Fibroblast of the aortic adventitia (primary cell): Measurements from ENCODE around the gene DRC1. TPM values are rescaled to one million over a fixed set of nuclear protein-coding genes. Genes with fewer than 3 reads are reported as not detected.
A peak's percentile ranks its signal among the peaks of the same experiment; 100 is the strongest.
"Not testable (repeated sequence)": the region's sequence is repeated elsewhere in the genome, so short reads cannot be mapped to it uniquely, and the experiment has no call there.

Source experiments
- DNase-seq: peaks from one replicate; pipeline ENCODE4 v3.0.0-alpha.2; 2010; ENCODE audit warnings: low read depth
- H3K4me3 ChIP-seq: 2 replicates; pipeline ENCODE4 v1.5.1; 2011; ENCODE audit warnings: low read depth, mild to moderate bottlenecking, control low read depth, low read length, moderate library complexity
- CTCF ChIP-seq: IDR thresholded peaks from 2 replicates; pipeline ENCODE4 v1.5.1; 2011; ENCODE audit warnings: mild to moderate bottlenecking, low read length, control low read depth, inconsistent platforms; ENCODE audit not compliant: insufficient read depth
- total RNA-seq: library from RNA; depleted of rRNA; stranded (reverse); fragments of >200 nt; gene quantifications from 2 replicates; pipeline ENCODE4 v1.2.3, GENCODE V29; 2012; ENCODE audit warnings: low replicate concordance

Gene DRC1
- total RNA-seq, 1 donor, result not detected

GRCh38 chr2:26363323-26363722, 38.4 kb upstream of the DRC1 start:
- no peak overlapping the region for H3K4me3 ChIP-seq
- DNase-seq, result peak; percentile 51
- no peak for TF ChIP-seq CTCF

GRCh38 chr2:26363958-26364357, 37.8 kb upstream of the DRC1 start:
- H3K4me3 ChIP-seq, result no peak overlapping the region
- DNase-seq, result no peak
- no peak for TF ChIP-seq CTCF

- no peak for DNase-seq
- H3K4me3 ChIP-seq, result no peak overlapping the region
- TF ChIP-seq CTCF, result no peak
Observed at GRCh38 chr2:26364669-26365068, 37.1 kb upstream of the DRC1 start.

- no peak overlapping the region for H3K4me3 ChIP-seq
- no peak for DNase-seq
- TF ChIP-seq CTCF, result no peak
Observed at GRCh38 chr2:26366957-26367356, 34.8 kb upstream of the DRC1 start.

- not testable (repeated sequence) for H3K4me3 ChIP-seq, DNase-seq
Observed at GRCh38 chr2:26369664-26370063, 32.1 kb upstream of the DRC1 start.

- not testable (repeated sequence) for H3K4me3 ChIP-seq, DNase-seq
Observed at GRCh38 chr2:26370909-26371308, 30.8 kb upstream of the DRC1 start.

GRCh38 chr2:26376799-26377198, 24.9 kb upstream of the DRC1 start:
- no peak for TF ChIP-seq CTCF
- no peak for DNase-seq
- no peak overlapping the region for H3K4me3 ChIP-seq

GRCh38 chr2:26380281-26380680, 21.4 kb upstream of the DRC1 start:
- DNase-seq, result no peak
- no peak overlapping the region for H3K4me3 ChIP-seq
- TF ChIP-seq CTCF, result no peak
